PC-3 (cell line): Measurements from ENCODE around the gene DNAJC11.

Experiments used
- CTCF ChIP-seq: fragments of 300-600 bp; sonication (generic); conservative IDR thresholded peaks from 2 replicates; pipeline ENCODE4 v1.5.1; 2017; ENCODE audit warnings: antibody characterized with exemption, low read depth, mild to moderate bottlenecking, low read length
- EZH2 ChIP-seq: fragments of 300-600 bp; sonication (generic); IDR thresholded peaks from one replicate; pipeline ENCODE4 v1.6.1; 2017; ENCODE audit warnings: antibody characterized with exemption, mild to moderate bottlenecking, low read length; ENCODE audit not compliant: unreplicated experiment
- EZH2phosphoT487 ChIP-seq: fragments of 300-600 bp; sonication (generic); IDR thresholded peaks from 2 replicates; pipeline ENCODE4 v1.6.1; 2018; ENCODE audit warnings: mild to moderate bottlenecking, antibody characterized with exemption, low read length, borderline replicate concordance

- TF ChIP-seq CTCF (no peak), EZH2phosphoT487 (no peak), EZH2 (no peak)
Observed at GRCh38 chr1:6623269-6623965, 78.2 kb downstream of the DNAJC11 start.
